HG02840 (cell line): ENCODE data around the gene PUS7L.

Source experiments
- ATAC-seq: cut with Tn5 transposase; IDR thresholded peaks from one replicate; pipeline ENCODE4 v1.9.1; 2021; ENCODE audit warnings: mild to moderate bottlenecking, moderate library complexity, moderate number of reproducible peaks; ENCODE audit not compliant: unreplicated experiment, low FRiP score

The PUS7L gene

DNA sequence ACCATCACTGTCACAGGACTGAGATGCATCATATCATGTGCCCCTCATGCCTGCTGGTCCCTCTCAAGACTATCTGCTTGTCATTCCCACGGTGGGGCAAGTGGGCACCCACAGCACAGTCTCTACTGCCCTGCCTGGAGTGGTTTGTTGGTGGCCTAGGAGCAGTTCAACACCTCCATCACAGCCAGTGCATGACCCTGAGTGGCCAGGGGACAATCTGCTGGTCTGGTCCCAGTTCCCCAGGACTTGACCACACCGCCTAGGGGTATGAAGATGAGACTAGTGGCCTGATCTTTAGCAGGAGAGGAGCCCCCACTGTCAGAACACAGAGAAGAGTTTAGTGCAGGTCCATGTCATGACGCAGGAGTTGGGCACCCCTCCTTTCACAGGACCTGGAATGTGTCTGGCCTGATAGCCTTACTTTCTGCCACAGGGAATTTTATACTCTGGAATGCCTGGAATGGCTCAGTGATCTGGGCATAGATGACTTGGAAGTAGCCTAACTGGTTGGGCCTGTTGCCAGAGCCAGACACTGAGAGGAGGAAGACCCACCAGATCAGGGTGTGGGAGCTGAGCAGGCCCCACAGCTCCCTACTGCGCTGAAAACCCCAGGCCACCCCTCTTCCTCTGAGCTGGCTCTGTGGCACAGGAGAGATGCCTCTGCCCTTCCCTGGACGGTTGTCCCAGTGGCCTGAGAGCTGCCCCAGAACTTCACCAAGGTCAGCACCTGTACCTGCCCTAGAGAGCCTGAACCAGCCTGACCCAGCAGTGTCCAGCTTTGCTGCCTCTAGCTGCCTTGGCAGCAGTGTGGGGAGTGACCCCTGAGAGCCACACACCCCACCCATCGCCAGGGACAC is 83.3 kb downstream of the PUS7L start:
- ATAC-seq: no peak

DNA sequence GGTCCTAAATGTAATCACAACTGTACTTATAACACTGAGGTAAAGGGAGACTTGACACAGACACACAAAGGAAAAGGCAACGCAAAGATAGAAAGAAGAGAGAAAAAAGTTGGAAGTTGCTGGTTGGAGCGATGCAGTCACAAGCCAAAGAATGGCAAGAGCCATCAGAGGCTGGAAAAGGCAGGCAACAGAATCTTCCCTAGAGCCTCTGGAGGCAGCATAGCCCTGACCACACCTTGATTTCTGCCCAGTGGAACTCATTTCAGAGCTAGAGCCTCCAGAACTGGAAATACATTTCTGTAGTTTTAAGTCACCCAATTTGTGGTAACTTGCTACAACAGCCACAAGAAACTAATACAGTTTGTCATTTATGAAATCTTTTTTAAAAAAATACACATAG is 89.2 kb downstream of the PUS7L start:
- ATAC-seq: no peak
